Mesenteric fat pad (tissue), 1 donor: ENCODE measurements around the gene UBXN10. TPM values are rescaled to one million over a fixed set of nuclear protein-coding genes. Genes with fewer than 3 reads are reported as not detected.

Experiments
- DNase-seq: peaks from one replicate; pipeline ENCODE4 v3.0.0-alpha.2; 2020; ENCODE audit warnings: low spot score
- total RNA-seq: library from RNA; stranded (reverse); fragmentation: NEBNext Ultra II Directional; extraction: Animal tissue kit (Norgen Biotek cat#: 25700); gene quantifications from one replicate; pipeline ENCODE4 v1.2.1, GENCODE V29; 2021
- donor health status: DM: yes; HTN: yes; CAD: no.

Gene UBXN10
- total RNA-seq, 1 donor from 2014 or later = 0.29 TPM

DNA sequence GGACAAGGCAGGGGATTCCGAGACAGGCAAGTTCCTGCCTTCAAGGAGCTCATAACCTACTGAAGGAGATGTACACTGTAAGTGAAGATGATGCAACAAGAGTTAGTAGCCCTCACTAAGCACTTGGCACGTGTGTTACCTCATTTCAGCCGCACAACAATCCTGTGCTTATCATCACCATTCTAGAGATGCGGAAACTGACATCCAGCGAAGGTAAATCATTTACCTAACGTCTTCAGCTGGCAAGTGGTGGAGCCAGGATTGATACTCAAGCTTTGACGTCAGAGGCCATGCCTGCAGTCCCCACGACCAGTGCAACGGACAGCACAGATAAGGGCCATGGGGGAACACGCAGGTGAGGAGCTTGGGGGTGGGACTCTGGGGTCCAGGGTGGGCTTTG, 2.9 kb upstream of the UBXN10 start:
- no peak for DNase-seq

DNA sequence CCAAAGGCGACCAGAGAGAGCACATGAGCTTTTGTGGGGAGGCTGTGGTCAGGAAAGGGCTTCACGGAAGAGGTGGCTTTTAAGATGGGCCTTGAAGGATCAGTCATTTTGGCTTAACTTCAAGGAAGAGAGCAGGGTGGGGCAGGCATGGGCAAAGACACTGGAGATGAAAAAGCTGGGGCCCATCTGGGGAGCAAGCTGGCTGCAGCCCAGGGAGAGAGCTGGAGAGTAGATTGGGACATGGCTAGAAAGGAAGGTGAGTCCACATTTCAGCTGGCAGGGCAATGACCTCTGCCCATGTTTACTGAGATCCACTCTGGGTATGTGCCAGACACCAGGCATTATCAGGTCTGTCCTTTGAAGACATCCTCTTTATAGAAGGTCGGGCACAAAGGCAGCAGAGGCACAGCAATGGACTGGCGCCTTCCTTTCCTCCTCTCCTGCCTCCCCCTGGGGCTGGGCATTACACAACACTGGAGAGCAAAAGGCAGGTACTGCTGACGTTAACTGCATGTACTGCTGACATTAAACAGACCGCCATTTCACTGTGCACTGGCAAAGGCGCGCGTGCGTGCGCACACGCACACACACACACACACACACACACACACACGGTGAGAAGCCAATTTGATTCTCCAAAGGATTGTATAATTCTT, 2.2 kb upstream of the UBXN10 start:
- no peak for DNase-seq

DNA sequence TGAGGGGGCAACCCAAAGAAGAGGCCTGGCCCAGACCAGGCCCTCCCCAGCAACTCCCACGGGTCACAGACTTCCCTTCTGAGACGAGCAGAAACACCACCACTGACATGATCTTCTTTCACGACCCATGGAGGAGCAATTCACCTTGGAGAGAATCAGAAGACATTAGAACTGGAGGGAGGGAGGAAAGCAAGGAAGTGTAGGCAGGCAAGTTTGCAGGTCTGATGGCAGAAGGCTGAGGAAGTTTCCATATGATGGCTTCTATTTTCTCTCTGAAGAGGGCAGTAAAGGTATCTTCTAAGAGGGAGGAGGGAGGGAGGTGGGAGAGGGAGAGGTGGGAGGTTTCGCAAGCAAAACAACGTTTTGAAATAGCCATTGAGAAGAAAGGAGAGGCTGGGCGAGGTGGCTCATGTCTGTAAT, 1.4 kb upstream of the UBXN10 start:
- DNase-seq = no peak

DNA sequence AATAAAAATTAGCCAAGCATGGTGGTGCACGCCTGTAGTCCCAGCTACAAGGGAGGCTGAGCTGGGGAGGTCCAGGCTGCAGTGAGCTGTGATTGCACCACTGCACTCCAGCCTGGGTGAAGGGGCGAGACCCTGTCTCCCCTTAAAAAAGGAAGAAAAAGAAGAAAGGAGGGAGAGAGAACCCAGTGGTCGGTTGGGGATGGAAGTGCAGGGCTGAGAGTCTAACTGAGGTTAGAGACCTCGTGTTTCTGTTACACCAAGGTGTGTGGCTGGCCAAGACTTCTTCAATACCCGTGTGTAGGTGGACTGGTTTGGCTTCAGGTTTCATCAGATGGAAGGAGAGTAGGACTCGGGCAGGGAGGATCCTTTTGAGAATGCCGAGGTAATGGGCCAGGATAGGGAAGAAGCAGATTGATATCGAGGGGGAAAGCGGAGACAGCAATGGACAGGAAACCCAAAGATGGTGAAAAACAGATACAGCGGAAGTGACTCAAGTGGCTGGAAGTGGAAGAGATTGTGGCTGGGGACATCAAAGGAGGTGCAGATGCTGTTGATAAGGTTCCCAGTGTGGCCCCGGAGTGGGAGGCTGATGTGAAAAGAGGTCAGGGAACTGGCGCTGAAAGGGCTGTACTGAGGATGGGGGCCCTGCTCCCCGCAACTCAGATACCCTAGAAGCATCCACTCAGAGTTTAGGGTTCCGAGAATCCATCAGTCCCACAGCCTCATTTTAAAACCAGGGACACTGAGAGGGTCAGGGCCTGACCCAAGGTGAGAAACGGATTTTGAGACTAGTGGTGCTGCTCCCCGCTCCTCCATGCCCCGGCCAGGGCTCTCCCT, 681 bp upstream of the UBXN10 start:
- DNase-seq = no peak

DNA sequence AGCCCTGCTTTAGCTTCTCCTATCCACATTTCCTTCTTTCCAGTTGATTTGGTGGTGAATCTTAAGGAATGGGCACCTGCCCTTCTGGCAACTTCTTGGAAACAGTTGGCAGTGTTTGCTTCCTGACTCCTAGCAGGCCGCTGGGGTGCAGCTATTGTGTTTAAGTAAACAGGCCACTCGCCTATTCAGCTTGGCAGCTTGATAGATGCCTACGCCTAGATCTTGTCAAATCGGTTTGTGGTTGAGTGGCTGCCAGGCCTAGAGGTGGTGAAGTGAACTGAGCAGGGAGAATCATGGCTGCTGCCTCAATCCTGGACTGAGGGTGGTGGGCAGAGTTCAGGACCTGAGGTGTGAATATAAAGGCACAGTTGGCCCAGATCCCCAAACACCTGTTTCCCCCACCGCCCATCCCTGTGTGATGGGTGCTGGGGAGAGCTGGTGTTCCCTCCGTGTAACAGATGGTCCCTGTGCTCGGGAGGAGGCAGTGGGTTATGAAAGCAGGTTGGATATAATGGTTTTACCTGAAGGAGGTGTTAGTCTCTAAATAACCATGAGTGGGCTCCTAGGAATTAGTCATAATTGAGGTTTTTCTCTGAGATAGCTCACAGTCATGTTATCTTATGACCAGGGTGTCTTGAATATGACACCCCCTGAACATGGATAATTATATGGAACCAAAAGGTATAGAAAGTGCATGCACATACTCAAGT, 1.4 kb downstream of the UBXN10 start:
- DNase-seq = no peak

DNA sequence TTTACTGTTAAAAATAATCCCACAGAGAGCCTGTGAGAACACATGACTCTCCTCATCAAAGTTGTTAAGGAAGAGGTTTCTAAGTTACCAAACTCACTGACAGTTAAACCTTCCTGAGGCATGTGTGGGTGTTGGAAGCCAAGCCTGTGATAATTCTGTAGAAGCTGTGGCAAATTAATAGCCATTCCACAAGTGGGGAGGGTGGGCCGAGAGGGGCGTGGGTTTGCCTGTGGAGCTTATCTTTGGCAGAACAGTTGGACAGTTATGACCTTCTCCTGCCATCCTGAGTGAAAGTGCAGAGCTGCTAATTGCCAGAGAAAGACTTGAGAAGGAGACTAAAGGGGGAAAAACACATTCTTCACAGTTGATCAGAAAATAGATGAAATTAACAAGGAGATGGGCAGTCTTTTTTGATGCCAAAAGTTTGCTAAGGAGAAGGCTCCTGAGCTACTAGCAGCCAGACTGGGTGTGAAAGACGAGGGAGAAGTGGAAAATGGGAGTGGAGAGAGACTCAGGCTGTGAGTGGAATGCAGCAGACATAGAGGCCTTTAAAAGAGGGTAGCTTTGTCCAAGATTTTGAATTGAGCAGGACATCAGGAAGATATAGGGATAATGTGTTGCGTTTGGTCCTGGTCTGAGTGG, 2.0 kb downstream of the UBXN10 start:
- DNase-seq = no peak

DNA sequence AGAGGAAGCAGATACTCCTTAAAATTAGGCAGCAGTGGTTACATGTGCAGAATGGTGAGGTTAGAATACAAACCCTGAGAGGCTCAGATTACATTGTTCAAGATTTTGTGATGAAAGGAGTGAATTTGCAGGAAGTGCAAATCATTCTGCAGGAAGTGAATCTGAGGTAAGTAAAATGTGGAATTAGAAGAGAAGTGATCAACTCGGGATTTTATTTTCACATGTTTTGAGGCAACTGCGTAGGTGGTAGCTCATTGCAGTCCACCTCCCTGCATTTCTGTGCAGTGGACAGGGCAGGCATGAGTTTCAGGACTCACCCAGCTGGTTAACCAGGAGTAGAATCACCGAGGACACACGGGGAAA, 2.5 kb downstream of the UBXN10 start:
- DNase-seq = no peak

DNA sequence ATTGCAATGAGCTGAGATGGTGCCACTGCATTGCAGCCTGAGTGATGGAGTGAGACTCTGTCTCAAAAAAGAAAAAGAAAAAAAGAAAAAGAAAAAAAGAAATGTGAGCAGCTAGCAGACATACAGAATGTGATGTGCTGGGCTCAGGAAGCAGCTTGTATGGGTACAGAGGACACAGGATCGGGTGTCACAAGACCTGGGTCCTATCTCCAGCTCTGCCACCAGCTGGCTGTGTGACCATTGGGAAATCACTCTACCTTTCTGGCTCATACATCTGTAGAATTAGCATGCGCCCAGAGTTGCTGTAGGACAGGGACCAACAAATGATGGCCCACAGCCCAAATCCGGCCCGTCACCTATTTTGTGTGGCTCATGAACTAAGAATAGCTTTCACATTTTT, 3.8 kb downstream of the UBXN10 start:
- DNase-seq = no peak

DNA sequence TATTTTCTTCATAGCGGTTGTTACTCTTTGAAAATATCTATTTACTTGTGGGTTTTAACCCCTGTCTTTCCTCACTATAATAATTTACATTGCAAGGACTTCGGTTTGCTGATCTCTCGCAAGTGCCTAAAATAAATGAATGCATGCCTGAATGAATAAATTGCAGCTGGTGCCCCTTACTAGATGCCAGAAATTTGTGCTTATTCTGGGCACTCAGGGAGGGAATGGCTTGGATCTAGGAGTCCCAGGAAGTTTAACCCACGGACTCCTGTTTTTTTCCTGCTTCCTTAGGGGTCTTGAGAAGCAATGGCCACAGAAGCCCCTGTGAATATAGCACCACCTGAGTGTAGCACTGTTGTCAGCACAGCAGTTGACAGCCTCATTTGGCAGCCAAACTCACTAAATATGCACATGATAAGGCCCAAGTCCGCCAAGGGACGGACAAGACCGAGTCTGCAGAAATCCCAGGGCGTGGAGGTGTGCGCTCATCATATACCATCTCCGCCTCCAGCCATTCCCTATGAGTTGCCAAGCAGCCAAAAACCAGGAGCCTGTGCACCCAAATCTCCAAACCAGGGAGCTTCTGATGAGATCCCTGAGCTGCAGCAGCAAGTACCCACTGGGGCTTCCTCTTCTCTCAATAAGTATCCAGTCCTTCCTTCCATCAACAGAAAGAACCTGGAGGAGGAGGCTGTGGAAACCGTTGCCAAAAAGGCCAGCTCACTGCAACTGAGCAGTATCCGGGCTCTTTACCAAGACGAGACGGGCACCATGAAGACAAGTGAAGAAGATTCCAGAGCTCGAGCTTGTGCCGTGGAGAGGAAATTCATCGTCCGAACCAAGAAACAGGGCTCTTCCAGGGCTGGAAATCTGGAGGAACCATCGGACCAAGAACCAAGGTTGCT, 4.6 kb downstream of the UBXN10 start:
- DNase-seq = no peak

DNA sequence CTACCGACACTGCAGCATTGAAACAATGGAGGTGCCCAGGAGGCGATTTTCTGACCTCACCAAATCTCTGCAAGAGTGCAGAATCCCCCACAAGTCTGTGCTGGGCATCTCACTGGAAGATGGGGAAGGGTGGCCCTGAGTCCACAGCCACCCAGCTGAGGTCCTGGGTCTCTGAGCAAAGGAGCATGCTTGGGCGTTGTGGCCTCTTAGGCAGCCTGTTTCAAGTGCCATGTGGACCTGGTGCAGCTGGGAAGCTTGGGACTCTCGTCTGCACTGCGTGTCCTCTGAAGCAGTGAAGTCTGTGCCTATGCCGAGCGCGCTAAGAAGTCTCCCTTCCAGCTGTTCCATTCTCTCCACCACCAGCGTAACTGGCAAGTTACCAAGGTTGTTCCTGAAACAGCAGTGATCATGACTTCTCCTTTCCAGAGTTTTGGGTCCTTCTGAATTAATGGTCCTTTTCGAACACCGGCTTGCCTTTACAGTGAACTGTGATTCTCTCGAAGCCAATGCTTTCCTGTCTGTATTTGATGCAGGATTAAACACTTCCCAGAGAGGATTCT, 5.5 kb downstream of the UBXN10 start:
- DNase-seq = no peak

DNA sequence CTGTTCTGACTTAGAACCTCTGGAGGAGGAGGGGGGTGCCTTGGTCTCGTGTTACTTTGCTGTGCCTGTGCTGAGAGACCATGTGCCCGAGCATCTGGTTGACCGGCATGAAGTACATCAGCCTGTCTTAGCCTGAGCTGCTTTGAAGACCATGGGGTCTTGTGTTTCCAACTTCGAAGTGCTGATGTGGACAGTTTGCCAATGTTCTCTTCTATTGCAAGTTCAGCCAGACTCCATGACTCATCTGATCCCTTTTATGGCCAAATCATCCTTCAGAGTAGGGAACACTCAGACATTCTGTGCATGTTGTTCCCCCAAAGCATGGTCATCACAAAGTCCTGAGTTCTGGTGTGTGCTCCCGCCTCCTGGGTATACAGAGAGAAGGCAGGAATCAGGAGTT, 6.5 kb downstream of the UBXN10 start:
- no peak for DNase-seq

DNA sequence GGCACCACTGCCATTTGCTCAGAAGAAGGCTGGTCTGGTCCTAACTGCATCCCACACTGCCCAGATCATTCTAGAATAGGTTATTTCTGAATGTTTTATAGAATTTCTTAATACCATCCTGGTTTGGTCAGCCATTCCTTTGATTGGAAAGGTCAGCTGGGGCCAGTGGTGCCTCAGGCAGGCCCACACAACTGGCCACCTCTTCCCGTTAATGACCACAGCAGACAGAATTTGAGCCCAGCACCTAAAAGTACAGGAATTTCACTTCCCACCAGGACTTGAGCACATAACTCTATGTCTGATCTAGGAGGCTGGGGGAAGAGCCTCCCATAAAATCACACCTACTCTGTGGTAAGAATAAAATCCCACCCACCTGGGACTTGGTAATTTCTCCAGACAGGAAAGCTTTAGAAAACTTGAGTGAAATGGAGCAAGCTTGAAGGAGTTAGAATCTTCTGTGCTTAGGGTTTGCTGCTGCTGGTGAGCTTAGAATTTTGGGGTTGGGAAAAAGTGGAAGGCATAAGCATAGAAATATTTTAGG, 7.0 kb downstream of the UBXN10 start:
- no peak for DNase-seq

DNA sequence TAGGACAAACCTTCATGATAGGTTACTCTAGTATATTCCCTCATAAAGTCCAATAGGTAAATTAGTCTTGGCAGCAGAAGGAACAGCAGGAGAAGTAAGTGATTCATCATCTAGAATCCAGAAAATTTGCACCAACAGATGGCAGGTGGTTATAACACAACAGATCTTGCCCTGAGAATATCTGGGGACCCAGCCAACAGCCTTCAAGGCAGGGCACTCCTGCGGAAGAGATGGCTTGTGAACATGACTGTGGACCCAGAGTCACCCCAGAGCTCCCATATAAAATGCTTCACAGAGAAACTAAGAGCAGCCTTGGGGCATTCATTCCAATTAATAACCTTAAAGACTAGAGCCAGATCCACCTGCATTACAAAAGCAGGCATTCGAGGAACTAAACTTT, 8.3 kb downstream of the UBXN10 start:
- DNase-seq = no peak

DNA sequence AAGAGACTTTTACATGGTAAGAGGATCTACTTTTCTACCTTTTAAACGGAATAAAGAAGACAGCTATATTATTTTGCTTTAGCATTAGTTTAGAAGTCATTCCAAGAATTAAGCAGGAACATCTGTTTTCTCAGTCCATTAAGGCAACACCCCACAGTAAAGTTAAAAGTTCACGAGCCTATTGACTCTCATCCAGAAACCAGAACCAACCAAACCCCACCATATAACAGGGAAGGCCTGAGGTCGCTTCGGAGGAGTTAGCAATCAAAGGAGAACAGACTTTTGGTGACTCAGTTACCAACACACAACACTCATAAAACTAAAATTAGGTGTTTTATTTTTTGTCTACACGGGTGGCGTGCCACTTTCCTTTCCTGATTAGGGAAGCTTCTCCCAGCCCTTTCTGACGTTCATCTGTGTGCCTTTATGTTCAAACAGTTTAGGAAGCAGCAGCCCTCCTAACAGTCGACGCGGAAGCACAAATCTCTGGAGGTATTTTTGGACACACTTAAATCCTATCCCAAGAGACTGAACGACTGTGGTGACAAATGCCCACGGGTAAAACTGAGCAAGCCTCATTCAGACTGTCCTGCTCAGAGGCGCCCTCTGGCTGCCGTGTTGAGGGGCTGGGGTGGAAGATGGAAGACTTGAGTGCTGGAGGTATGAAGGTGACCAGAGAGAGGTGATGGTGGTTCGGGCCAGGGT, 9.0 kb downstream of the UBXN10 start:
- DNase-seq = no peak

DNA sequence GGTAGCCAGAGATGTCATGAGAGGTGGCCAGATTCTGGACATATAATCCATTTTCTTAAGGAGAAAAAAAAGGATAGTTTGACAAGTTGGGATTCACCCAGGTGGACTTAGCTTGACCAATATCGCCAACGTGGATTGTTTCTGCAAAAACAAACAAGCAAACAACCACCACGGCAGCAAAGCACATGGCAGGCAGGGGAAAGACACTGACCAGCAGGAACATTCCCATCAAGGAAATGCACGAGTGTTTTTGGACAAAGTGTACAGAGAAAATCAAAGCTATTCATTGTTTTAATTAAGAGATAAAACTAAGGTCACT, 9.5 kb downstream of the UBXN10 start:
- no peak for DNase-seq

DNA sequence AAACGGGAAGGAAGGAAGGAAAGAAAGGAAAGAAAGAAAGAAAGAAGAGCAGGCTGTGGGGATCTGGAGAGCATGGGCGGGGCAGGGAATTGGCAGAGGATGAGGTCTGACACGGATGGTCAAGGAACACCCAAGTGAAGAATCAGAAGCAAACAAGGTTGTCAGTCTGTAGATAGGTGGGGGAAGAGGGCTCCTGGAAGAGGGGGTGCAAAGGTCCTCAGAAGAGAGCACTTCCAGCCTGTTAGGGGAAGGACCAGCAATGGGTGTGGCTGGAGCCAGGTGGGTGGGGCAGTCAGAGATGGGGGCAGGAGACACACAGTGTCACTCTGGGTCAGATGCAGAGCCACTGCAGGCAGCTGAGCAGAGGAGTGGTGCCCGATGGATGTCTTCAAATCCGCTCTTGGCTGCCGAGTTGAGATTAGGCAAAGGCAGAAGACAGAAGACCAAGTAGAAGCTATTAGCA, 11.5 kb downstream of the UBXN10 start:
- no peak for DNase-seq

DNA sequence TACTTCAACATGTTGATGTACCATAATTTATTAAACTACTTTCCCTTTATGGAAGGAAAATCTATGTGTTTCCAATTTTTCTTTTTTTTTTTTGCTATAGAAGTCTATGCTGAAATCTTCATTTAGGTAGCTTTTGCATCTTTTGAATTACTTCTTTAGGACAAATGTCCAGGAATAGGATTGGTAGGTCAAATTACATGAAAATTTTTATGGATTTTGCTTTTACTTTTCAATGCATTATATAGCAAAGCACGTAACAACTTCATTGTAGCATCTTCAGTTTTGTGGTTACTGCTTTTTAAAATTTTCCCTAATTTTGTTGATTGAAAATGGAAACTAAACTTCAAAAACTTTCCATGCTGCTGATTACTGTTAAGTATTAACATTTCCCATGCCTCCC, 12.4 kb downstream of the UBXN10 start:
- DNase-seq = no peak

DNA sequence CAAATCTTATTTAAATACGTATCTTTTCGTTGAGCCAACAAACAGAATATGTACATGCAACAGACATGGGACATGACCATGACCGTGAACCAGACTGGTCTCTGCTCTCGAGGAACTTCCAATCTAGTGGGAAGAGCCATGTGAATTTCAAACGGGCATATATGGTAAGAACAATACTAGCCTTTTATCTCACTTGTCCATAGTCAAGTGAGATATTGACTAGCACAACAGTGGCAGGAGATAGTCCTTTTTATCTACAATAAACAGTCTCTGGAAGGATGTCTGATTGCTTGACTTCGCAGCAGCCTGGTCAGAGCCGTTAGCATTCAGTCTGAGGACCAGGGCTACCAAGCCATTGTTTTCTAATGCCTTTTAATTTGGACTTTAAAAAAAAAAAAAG, 13.0 kb downstream of the UBXN10 start:
- DNase-seq = no peak

DNA sequence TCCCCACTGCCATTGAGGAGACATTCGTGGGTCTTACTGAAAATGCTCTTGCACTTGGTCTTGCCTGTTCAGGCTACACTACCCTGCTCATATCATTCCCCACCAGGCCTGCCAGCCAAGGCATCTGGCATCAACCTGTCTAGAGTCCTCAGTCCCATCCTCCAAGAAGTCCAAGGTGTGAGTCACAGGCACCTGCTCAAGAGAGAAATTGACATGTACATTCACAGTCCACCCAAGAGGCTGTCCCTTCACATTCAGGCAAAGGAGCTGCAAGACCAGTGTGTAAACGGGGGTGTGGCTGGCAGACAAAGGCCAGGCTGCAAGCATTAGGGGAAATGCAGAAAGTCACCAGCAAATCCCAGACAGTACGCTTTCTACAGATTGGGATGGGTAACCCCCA, 13.5 kb downstream of the UBXN10 start:
- no peak for DNase-seq

DNA sequence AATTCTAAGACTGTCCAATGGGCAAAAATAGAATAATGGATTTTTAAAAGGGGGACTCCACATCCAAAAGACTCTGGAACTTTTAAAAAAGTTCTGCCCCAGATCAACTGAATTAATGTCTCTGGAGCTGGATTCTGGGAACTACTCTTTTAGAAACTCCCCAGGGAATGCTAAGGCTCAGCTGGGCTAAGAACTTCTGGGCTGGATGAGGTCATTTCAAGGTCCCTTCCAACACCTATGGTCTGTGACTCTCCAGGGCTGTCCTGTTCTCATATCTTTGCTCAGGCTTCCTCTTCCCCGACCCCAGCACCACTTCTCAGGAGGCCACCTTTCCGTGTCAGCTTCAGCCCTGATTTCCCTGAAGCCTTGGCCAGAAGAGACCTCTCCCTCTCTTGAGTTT, 13.9 kb downstream of the UBXN10 start:
- peak; percentile 5 for DNase-seq
